Measurements from ENCODE around the gene MS4A2.

GRCh38 chr11:60097189-60097588, 8.7 kb downstream of the MS4A2 start:
- no peak for TF ChIP-seq CTCF (IDR thresholded peaks at IDR 0.05)
- TF ChIP-seq POLR2A (IDR thresholded peaks at IDR 0.05): no peak

Data from adrenal gland (tissue), 5 donors.